Measurements from ENCODE around the gene TNIP2.

Gene TNIP2, protein sequence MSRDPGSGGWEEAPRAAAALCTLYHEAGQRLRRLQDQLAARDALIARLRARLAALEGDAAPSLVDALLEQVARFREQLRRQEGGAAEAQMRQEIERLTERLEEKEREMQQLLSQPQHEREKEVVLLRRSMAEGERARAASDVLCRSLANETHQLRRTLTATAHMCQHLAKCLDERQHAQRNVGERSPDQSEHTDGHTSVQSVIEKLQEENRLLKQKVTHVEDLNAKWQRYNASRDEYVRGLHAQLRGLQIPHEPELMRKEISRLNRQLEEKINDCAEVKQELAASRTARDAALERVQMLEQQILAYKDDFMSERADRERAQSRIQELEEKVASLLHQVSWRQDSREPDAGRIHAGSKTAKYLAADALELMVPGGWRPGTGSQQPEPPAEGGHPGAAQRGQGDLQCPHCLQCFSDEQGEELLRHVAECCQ

DNA sequence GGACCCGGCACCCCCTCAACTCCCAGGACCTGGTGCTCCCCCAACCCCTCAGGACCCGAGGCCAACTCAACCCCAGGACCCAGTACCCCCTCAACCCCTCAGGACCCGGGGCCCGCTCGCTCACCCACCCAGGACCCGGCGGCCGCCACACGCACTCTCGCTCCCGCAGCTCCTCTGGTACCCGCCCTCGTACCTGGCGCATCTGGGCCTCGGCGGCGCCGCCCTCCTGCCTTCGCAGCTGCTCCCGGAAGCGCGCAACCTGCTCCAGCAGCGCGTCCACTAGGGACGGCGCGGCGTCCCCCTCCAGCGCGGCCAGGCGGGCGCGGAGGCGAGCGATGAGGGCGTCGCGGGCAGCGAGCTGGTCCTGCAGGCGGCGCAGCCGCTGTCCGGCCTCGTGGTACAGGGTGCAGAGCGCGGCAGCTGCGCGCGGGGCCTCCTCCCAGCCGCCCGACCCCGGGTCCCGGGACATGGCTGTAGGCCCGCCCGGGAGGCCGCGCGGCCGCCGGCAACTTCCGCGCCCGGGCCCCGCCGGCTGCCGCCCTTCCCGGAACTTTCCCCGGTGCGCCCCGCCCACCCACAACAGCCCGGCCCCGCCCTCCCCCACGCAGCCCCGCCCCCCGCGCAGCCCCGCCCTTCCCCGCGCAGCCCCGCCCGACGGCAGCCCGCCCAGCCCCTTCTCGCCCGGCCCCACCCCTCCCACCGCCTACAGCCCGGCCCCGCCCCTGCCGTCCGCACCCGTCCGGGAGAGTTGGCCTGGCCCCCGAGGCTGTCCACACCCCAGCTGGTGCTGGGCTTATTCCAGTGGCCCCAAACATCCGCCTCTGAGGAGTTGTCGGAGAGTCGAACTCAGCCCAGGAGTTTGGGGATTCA, at the start of gene TNIP2:
TNIP2 (minus strand) TSS at position 516 of the 870 bp plus-strand sequence; CDS start at position 469, 47 bp downstream.
- Histone ChIP-seq H3K4me1 (ENCODE audit: control insufficient read depth, insufficient read depth, low read length) (peaks cover 44% of the 10 kb centered on the region), H3K27me3 (ENCODE audit: control insufficient read depth, insufficient read depth, low read length) (no peaks in the 10 kb centered on the region), H3K9me3 (ENCODE audit: control insufficient read depth, low read length) (no peaks in the 10 kb centered on the region), H3K9ac (ENCODE audit: low read length) (peak within 1 kb of the TSS; percentile 76), H3K4me3 (ENCODE audit: low read length) (peak within 1 kb of the TSS; percentile 45), H3K36me3 (ENCODE audit: control insufficient read depth, insufficient read depth, low read length) (no peaks in the 10 kb centered on the region)

DNA sequence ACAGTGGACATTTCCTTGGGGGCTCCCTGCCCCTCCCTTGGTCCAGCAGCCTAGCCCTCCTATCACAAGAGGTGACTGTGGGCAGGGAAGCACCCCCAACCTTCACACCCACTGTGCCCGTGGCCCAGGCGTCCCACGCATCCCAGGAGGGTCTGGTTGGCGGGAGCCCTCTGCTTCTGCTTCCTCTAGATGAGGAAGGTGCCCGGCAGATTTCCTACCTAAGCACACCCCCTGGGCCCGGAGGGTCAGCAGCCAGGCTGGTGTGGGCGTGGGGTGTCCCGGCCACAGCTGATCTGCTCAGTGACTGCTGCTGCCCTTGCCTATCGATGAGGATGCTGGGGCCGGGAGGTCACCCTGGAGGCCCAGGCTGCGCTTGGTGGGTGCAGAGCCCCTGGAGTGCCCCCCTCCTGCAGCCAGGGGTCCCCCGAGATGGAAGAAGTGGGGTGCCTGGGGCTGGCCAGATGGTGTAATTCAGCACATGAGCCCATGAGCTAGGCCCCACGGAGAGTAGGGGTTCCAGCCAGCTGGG, 48.9 kb upstream of the TNIP2 start:
- Histone ChIP-seq H3K27me3 (ENCODE audit: control insufficient read depth, insufficient read depth, low read length) (no peaks in the 10 kb centered on the region), H3K4me3 (ENCODE audit: low read length) (no peak overlapping the region), H3K9ac (ENCODE audit: low read length) (peak overlapping the region; percentile 54), H3K9me3 (ENCODE audit: control insufficient read depth, low read length) (no peaks in the 10 kb centered on the region), H3K4me1 (ENCODE audit: control insufficient read depth, insufficient read depth, low read length) (peaks cover 86% of the 10 kb centered on the region), H3K36me3 (ENCODE audit: control insufficient read depth, insufficient read depth, low read length) (no peaks in the 10 kb centered on the region)

DNA sequence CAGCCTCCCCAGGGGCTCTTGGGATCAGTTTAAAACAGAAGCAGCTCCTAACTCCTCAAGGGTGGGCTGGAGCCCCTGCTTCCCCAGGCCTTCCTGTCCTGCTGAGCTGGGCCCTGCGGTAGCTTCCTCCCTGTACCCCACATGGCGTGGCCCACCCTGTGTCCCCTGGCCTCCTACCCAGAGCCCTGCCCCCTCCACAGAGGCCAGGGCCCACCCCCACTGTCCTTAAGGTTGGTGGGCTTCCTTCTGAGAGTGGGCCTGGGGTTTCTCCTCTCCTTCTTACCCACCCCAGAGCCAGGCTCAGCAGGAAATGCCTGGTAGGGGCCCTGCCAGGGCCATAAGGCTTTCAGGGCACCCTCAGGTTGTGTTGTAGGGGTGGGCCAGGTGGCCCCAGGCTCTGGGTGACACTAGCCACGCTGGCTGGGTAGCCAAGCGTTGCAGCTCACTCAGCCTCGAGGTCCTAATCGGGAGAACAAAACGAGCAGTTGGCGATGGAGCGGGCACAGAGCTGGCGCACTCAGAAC, 48.4 kb upstream of the TNIP2 start:
- no peaks in the 10 kb centered on the region for H3K27me3 ChIP-seq (ENCODE audit: control insufficient read depth, insufficient read depth, low read length)
- H3K9me3 ChIP-seq (ENCODE audit: control insufficient read depth, low read length) = no peaks in the 10 kb centered on the region
- H3K4me3 ChIP-seq (ENCODE audit: low read length) = no peak overlapping the region
- H3K9ac ChIP-seq (ENCODE audit: low read length) = no peak overlapping the region
- H3K4me1 ChIP-seq (ENCODE audit: control insufficient read depth, insufficient read depth, low read length) = peaks cover 86% of the 10 kb centered on the region
- H3K36me3 ChIP-seq (ENCODE audit: control insufficient read depth, insufficient read depth, low read length) = no peaks in the 10 kb centered on the region

DNA sequence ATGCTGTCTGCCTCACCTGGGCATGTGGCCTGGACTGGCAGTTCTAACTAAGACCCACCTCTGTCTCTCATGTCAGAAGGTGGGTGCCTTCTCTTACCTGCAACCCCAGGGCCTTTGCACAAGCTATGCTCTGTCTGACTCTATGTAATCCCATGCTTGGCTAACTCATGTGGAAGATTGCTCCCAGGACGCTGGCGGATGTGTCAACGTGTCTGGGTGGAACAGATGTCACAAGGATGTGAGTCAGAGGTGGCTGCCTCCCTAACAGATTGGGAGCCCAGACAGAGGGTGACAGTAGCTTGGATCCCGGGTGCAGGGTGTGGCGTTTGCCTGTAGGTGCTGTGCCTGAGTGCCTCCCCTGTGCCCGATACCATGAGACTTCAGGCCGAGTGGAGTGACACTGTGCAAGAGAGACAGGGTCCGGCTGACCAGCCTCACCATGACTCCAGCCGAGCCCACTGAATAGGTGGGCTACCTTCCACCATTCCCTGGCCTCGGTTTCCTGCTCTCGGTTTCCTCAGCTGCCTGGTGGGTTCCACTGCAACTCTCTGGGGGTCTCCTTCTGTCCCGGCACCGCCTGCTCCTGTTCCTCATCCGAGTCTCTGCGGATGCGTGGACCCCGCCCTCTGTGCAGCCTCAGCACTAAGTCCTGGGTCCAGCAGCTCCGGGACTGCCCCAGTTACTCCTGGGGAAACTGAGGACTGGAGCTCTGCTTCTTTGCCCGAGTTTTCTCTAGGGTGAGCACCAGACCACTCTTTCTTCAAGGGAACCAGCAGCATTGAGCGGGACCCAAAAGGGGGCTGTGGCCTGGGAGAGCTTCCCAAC, 47.7 kb upstream of the TNIP2 start:
- no peaks in the 10 kb centered on the region for H3K27me3 ChIP-seq (ENCODE audit: control insufficient read depth, insufficient read depth, low read length)
- H3K9me3 ChIP-seq (ENCODE audit: control insufficient read depth, low read length) = no peaks in the 10 kb centered on the region
- H3K36me3 ChIP-seq (ENCODE audit: control insufficient read depth, insufficient read depth, low read length) = no peaks in the 10 kb centered on the region
- peaks cover 89% of the 10 kb centered on the region for H3K4me1 ChIP-seq (ENCODE audit: control insufficient read depth, insufficient read depth, low read length)
- no peak overlapping the region for H3K4me3 ChIP-seq (ENCODE audit: low read length)
- no peak overlapping the region for H3K9ac ChIP-seq (ENCODE audit: low read length)

DNA sequence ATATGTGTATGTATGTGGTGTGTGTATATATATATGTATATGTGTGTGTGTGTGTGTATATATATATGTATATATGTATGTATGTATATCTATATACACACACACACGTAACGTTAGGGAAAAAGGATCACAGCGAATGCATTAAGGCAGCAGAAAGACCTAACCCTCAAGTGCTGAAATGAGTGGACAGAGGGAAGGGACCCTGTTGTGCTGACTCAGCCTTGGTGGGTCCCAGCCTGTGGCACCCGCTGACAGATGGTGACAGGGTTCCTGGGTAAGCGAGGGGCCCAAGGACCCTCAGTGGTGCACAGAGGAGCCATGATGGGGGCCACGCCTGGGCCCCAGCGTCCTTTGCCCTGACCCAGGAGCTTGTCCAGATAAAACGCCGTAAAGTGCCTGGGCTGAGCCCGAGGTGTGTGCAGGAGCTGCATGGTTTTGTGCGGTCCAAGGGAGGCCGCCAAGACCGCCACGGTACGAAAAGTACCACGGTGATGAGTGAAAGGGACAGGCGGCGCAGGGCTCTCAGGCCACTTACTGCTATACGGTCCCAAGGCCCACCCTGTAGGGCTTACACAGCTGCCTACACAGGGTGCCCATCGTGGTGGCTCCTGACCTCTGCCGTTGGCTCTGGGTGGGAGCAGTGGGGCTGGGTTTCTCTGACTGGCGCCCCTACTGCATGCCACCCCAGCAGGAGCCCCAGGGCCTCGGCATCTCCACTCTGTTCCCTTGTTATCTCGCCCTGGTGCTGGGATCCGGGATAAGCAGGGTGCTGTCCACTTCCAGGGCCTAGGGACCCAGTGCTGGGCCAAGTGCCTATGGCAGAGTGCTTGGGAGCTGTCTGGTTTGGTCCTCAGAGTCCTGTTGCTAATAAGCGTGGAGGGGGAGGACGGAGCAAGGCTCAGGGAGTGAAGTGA, 46.7 kb upstream of the TNIP2 start:
- Histone ChIP-seq H3K4me1 (ENCODE audit: control insufficient read depth, insufficient read depth, low read length) (peaks cover 93% of the 10 kb centered on the region), H3K36me3 (ENCODE audit: control insufficient read depth, insufficient read depth, low read length) (no peaks in the 10 kb centered on the region), H3K27me3 (ENCODE audit: control insufficient read depth, insufficient read depth, low read length) (no peaks in the 10 kb centered on the region), H3K4me3 (ENCODE audit: low read length) (no peak overlapping the region), H3K9ac (ENCODE audit: low read length) (no peak overlapping the region), H3K9me3 (ENCODE audit: control insufficient read depth, low read length) (no peaks in the 10 kb centered on the region)

DNA sequence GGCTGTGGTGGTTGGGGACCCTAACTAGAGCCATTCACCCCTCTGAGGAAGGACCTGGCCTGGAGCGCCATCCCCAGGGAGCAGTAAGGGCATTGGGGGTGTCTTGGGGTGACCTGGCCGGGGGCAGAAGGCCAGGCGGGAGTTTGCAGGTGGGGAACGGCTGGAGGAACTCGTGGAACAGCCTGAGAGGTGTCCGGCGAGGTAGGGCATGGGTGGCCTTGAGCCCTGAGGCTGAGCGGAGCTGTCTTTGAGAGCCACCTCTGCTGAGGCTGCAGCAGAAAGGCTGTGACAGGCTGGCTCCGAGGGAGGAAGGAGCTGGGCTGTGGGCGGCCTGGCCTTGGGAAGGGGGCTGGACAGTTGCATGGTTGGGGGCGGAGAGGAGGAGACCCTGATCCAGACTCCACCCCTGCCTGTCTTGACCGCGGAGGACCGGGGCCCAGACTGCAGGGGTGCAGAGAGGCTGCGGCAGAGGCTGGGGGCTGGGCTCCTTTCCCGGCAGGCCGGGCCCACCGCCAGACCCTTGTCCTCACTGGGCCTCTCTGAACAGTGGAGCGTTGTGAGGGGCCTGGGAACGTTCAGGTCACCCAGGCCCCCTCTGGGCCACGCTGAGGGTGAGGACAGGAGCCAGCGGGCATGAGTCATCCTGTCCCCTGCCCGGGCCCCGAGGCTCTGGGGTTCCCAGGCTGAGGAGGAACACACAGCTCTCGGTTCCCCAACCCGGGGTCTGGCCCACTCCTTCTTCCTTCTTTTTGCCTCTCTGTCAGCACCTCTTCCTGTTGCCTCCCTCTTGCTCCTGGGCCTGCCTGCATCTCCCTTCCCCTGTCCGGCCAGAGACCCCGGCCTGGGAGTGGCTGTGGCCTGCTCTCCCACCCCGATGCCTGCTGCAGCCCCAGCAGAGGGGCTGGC, 44.8 kb upstream of the TNIP2 start:
- H3K4me1 ChIP-seq (ENCODE audit: control insufficient read depth, insufficient read depth, low read length) = peaks cover 93% of the 10 kb centered on the region
- H3K4me3 ChIP-seq (ENCODE audit: low read length) = no peak overlapping the region
- H3K9me3 ChIP-seq (ENCODE audit: control insufficient read depth, low read length) = no peaks in the 10 kb centered on the region
- peak overlapping the region; percentile 34 for H3K9ac ChIP-seq (ENCODE audit: low read length)
- no peaks in the 10 kb centered on the region for H3K36me3 ChIP-seq (ENCODE audit: control insufficient read depth, insufficient read depth, low read length)
- no peaks in the 10 kb centered on the region for H3K27me3 ChIP-seq (ENCODE audit: control insufficient read depth, insufficient read depth, low read length)

DNA sequence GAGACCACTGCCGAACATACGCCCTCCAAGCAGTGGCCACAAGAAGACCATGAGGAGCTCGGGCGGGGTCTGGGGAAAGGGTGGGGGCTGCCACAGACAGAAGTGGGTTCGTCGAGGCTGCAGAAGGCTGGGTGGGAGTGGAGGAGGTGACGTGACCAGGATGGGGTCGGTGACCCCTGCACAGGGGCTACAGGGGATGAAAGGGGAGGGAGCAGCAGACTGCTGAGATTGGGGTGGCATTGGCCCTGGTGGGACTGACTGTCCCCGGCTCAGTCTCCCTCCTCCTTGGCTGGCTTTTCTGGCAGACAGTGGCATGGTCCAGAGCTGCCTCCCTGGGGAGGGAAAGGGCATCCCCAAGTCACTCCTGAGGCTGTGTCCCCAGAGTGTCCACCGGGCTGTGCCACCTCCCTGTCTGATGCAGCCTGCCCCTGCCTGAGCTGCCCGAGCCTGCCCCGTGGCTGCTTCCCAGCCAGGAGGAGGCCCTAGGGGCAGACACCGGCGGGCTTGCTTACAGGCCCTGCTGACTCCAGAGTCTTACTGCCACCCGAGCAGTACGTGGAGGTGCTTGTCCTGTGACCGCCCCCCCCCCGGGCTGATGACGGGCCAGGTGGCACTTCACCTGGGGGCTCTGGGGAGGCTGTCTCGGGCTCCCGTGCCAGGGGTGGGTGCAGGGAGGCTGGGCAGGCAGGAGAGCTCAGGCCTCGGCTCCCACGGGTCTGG, 44.0 kb upstream of the TNIP2 start:
- Histone ChIP-seq H3K9me3 (ENCODE audit: control insufficient read depth, low read length) (no peaks in the 10 kb centered on the region), H3K4me3 (ENCODE audit: low read length) (no peak overlapping the region), H3K4me1 (ENCODE audit: control insufficient read depth, insufficient read depth, low read length) (peaks cover 93% of the 10 kb centered on the region), H3K36me3 (ENCODE audit: control insufficient read depth, insufficient read depth, low read length) (no peaks in the 10 kb centered on the region), H3K27me3 (ENCODE audit: control insufficient read depth, insufficient read depth, low read length) (no peaks in the 10 kb centered on the region), H3K9ac (ENCODE audit: low read length) (no peak overlapping the region)

DNA sequence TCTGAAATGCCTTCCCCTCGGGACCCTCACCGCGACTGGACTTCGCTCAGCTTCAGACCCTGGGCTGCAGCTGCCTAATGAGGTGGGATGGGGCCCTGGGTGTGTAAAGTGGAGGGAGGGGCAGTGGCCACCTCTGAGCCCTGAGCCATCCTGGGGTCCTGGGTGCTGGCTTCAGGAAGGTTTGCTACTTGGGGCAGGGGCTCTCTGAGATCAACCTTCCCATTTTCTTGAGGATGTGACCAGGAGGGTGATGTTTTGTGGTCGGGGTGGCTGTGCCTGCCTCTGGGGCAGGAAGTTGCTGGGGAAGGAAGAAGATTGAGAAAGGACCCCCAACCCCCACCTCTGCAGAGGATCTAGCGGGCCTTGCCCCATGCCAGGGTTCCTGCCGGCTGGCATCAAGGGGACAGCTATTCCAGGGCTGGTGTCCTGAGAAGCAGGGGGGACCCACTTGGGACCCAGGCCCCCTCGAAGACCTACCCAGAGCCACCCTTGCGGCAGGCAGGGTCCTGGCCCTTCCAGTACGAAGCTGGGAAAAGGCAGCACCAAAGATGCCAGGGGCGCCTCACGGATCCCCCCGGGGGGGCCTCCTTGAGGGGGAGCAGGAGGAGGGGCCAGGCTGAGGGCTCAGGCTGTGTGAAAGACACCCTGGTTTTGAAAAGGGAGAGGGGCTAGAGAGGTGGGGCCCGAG, 43.2 kb upstream of the TNIP2 start:
- Histone ChIP-seq H3K9me3 (ENCODE audit: control insufficient read depth, low read length) (no peaks in the 10 kb centered on the region), H3K27me3 (ENCODE audit: control insufficient read depth, insufficient read depth, low read length) (no peaks in the 10 kb centered on the region), H3K4me1 (ENCODE audit: control insufficient read depth, insufficient read depth, low read length) (peaks cover 93% of the 10 kb centered on the region), H3K4me3 (ENCODE audit: low read length) (no peak overlapping the region), H3K9ac (ENCODE audit: low read length) (peak overlapping the region; percentile 49), H3K36me3 (ENCODE audit: control insufficient read depth, insufficient read depth, low read length) (no peaks in the 10 kb centered on the region)

DNA sequence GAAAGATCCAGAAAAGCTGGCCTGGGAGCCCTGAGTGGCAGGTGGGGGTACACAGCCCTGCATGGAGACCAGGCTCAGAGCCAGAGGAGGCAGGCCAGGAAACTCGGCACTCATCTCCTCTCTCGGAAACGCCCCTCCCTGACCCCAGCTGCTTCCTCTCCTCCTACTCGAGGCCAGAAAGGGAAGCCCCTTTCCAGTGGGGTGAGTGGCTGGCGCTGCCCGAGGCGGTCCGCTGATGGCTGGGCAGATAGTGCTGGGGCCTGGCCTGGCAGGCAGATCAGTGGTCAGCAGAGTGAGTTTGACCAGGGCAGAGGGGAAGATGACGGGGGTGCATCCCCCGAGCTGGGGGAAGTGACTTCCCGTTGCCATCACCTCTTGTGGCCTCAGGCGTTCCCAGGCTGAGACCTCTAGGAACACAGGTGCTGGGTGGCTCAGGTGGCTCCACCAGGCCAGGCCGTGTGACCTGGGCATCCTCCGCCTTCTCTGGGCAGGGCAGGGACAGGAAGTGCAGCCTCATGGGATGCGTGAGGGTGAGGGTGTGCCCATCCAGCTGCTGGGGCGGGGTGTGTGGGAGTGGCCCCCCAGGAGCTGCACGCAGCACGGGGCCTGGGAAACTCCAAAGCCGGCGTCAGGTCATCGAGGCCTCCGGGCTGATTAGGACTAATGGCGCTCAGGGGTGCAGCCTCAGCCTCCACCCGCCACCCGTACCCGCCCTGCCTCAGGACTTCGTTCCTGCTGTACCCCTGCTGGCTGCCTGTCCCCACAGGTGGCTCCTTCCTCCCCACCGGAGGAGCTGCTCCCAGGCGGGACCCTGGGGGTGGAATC, 42.5 kb upstream of the TNIP2 start:
- Histone ChIP-seq H3K27me3 (ENCODE audit: control insufficient read depth, insufficient read depth, low read length) (no peaks in the 10 kb centered on the region), H3K4me1 (ENCODE audit: control insufficient read depth, insufficient read depth, low read length) (peaks cover 93% of the 10 kb centered on the region), H3K36me3 (ENCODE audit: control insufficient read depth, insufficient read depth, low read length) (no peaks in the 10 kb centered on the region), H3K9me3 (ENCODE audit: control insufficient read depth, low read length) (no peaks in the 10 kb centered on the region), H3K9ac (ENCODE audit: low read length) (peak overlapping the region; percentile 49), H3K4me3 (ENCODE audit: low read length) (no peak overlapping the region)
